GM12878 (cell line): ENCODE data around the gene MYH9. TPM values are rescaled to one million over a fixed set of nuclear protein-coding genes. Genes with fewer than 3 reads are reported as not detected.
A peak's percentile ranks its signal among the peaks of the same experiment; 100 is the strongest.

ENCODE experiments used
- BMI1 ChIP-seq: fragments of 450-650 bp; IDR thresholded peaks from 2 replicates; pipeline ENCODE4 v1.6.1; 2016; ENCODE audit warnings: mild to moderate bottlenecking, moderate library complexity, borderline replicate concordance
- BRCA1 ChIP-seq: IDR thresholded peaks from 2 replicates; pipeline ENCODE4 v1.6.1; 2011; ENCODE audit warnings: low read depth, low read length, improper control_type of control experiment
- CBFB ChIP-seq: IDR thresholded peaks from 2 replicates; pipeline ENCODE4 v1.6.1; 2016; ENCODE audit warnings: antibody characterized with exemption, low read depth
- FOXM1 ChIP-seq: IDR thresholded peaks from 2 replicates; pipeline ENCODE4 v1.6.1; 2012; ENCODE audit warnings: low read depth, mild to moderate bottlenecking, inconsistent platforms, low read length, moderate library complexity
- GATAD2B ChIP-seq: fragments of 450-650 bp; conservative IDR thresholded peaks from 2 replicates; pipeline ENCODE4 v1.6.1; 2017; ENCODE audit warnings: low read depth, mild to moderate bottlenecking, moderate library complexity
- HCFC1 ChIP-seq: fragments of 150-350 bp; IDR thresholded peaks from 2 replicates; pipeline ENCODE4 v1.6.1; 2014; ENCODE audit warnings: low read length
- IKZF1 ChIP-seq: fragments of 450-650 bp; conservative IDR thresholded peaks from 2 replicates; pipeline ENCODE4 v1.6.1; 2017; ENCODE audit warnings: antibody characterized with exemption, mild to moderate bottlenecking
- MYB ChIP-seq: fragments of 150-350 bp; IDR thresholded peaks from 2 replicates; pipeline ENCODE4 v1.6.1; 2014; ENCODE audit warnings: mild to moderate bottlenecking, low read depth, low read length, borderline replicate concordance
- MYC ChIP-seq: IDR thresholded peaks from 2 replicates; pipeline ENCODE4 v1.6.1; 2011; ENCODE audit warnings: mild to moderate bottlenecking, low read length, moderate library complexity, inconsistent platforms; ENCODE audit not compliant: insufficient read depth, insufficient replicate concordance, insufficient read length, severe bottlenecking
- NBN ChIP-seq: fragments of 450-650 bp; IDR thresholded peaks from 2 replicates; pipeline ENCODE4 v1.6.1; 2016
- NFIC ChIP-seq: IDR thresholded peaks from 2 replicates; pipeline ENCODE4 v1.6.1; 2012; ENCODE audit warnings: low read depth, mild to moderate bottlenecking, inconsistent platforms, low read length, moderate library complexity
- NFXL1 ChIP-seq: fragments of 450-650 bp; IDR thresholded peaks from 2 replicates; pipeline ENCODE4 v1.6.1; 2017; ENCODE audit warnings: antibody characterized with exemption, mild to moderate bottlenecking, borderline replicate concordance
- NFYA ChIP-seq: IDR thresholded peaks from 2 replicates; pipeline ENCODE4 v1.6.1; 2011; ENCODE audit warnings: low read depth, mild to moderate bottlenecking, low read length, improper control_type of control experiment, borderline replicate concordance
- NR2C2 ChIP-seq: IDR thresholded peaks from 2 replicates; pipeline ENCODE4 v1.6.1; 2011; ENCODE audit warnings: borderline replicate concordance, low read depth; ENCODE audit not compliant: control insufficient read depth, insufficient read length
- NR2F1 ChIP-seq: fragments of 450-650 bp; conservative IDR thresholded peaks from 2 replicates; pipeline ENCODE4 v1.6.1; 2017; ENCODE audit warnings: mild to moderate bottlenecking
- POU2F2 ChIP-seq: IDR thresholded peaks from 3 replicates; pipeline ENCODE4 v1.6.1; 2011; ENCODE audit warnings: low read depth, mild to moderate bottlenecking, low read length, borderline replicate concordance
- RFX5 ChIP-seq: IDR thresholded peaks from 2 replicates; pipeline ENCODE4 v1.6.1; 2011; ENCODE audit warnings: low read depth, low read length, improper control_type of control experiment
- SIN3A ChIP-seq: IDR thresholded peaks from 2 replicates; pipeline ENCODE4 v1.6.1; 2012; ENCODE audit warnings: low read depth, low read length, improper control_type of control experiment
- SUPT20H ChIP-seq: IDR thresholded peaks from 2 replicates; pipeline ENCODE4 v1.6.1; 2011; ENCODE audit warnings: low read depth, mild to moderate bottlenecking, low read length, moderate library complexity, borderline replicate concordance; ENCODE audit not compliant: control insufficient read depth
- TARDBP ChIP-seq: IDR thresholded peaks from 2 replicates; pipeline ENCODE4 v1.6.1; 2016; ENCODE audit warnings: borderline replicate concordance
- WRNIP1 ChIP-seq: IDR thresholded peaks from 2 replicates; pipeline ENCODE4 v1.6.1; 2011; ENCODE audit warnings: low read depth, low read length, improper control_type of control experiment, borderline replicate concordance
- ZSCAN29 ChIP-seq: fragments of 450-650 bp; IDR thresholded peaks from 2 replicates; pipeline ENCODE4 v1.6.1; 2017; ENCODE audit warnings: mild to moderate bottlenecking, moderate library complexity
- polyA plus RNA-seq, 11 experiments: library from polyadenylated mRNA; depleted of rRNA in 4 of 11; unstranded in 6 of 11; stranded (reverse) in 5 of 11; fragments of >200 nt; fragmentation: Nextera tagmentation in 4 of 11; fragmentation: Illumina TruSeq in 1 of 11; extraction: Ambion mirVana in 4 of 11; extraction: Trizol in 1 of 11; gene quantifications; 1 replicate in 1 of 11; 2 replicates in 10 of 11; pipeline versions ENCODE4 v1.2.1 to v1.2.3, GENCODE V29; 2011 to 2016; ENCODE audit warnings: inconsistent platforms in 2 of 11, missing spikeins in 2 of 11, low read depth in 1 of 11
- total RNA-seq, 4 experiments: library from RNA; depleted of rRNA in 3 of 4; stranded (reverse); fragments of >200 nt in 3 of 4; fragmentation: Illumina TruSeq in 1 of 4; extraction: Trizol in 1 of 4; gene quantifications; 2 replicates each; pipeline versions ENCODE4 v1.2.1 to v1.2.3, GENCODE V29; 2013 to 2021
- TF ChIP-seq, protein P1 (sequence below): fragments of 450-650 bp; IDR thresholded peaks from 2 replicates; pipeline ENCODE4 v1.6.1; 2016; ENCODE audit warnings: mild to moderate bottlenecking
- TF ChIP-seq, protein P2 (sequence below): fragments of 450-650 bp; IDR thresholded peaks from 2 replicates; pipeline ENCODE4 v1.6.1; 2018; ENCODE audit warnings: borderline replicate concordance, mild to moderate bottlenecking; ENCODE audit not compliant: partially characterized antibody
- TF ChIP-seq, protein P3 (sequence below): fragments of 450-650 bp; IDR thresholded peaks from 2 replicates; pipeline ENCODE4 v1.6.1; 2017; ENCODE audit warnings: low read depth, mild to moderate bottlenecking, moderate library complexity
- TF ChIP-seq, protein P4 (sequence below): fragments of 450-650 bp; IDR thresholded peaks from 2 replicates; pipeline ENCODE4 v1.6.1; 2017; ENCODE audit warnings: borderline replicate concordance

Gene MYH9
- total and polyA plus RNA-seq, 10 of the 15 experiments (the other 5 are each of a cell fraction or from before 2014, with no cell fraction given) = 5.1 to 525 (median 145) TPM

DNA sequence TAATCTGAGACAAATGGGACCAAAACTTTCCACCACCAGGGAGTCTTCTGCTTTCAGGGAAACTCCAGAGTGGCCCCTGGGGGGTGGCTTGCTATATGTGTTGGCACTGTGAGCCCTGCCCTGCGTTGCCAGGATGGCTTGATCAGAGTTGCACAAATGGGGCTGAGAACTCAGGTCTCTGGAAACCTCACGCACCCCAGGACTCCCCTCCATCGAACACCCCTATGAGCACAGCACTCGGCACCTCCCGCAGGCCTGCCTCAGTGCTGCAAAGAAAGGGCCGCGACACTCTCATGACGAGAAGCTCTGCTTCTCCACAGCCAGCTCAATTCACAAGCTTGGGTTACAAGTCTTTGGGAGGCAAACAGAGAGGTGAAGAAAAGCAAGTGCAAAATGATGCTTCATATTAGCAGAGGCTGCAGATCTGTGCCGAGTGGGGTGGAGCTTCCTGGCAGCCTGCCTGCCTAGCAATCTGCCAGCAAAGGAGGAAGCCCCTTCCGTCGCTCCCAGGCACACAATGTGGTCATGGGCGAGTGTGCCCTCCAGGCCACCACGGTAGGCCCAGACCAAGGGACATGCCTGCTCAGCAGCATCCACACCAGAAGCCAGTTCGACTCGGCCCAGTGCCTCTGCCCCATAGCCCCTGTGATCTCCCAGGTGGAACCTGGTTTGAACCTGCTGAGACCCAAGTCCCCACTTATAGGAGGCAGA is 55.7 kb downstream of the MYH9 start (continued):
- TF ChIP-seq, protein P1, sequence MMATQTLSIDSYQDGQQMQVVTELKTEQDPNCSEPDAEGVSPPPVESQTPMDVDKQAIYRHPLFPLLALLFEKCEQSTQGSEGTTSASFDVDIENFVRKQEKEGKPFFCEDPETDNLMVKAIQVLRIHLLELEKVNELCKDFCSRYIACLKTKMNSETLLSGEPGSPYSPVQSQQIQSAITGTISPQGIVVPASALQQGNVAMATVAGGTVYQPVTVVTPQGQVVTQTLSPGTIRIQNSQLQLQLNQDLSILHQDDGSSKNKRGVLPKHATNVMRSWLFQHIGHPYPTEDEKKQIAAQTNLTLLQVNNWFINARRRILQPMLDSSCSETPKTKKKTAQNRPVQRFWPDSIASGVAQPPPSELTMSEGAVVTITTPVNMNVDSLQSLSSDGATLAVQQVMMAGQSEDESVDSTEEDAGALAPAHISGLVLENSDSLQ = no peak
- TF ChIP-seq NFYA (no peak), NFIC (no peak), NR2F1 (no peak), FOXM1 (no peak), IKZF1 (no peak), NBN (no peak; the same call in 1 of the 2 replicates), HCFC1 (no peak), BRCA1 (no peak), ZSCAN29 (no peak), MYB (no peak), SUPT20H (no peak), BMI1 (0 out of 2 replicates have a peak, but pooled peaks have one; percentile 6), RFX5 (no peak), SIN3A (no peak), TARDBP (no peak), WRNIP1 (no peak), NFXL1 (no peak), NR2C2 (no peak), POU2F2 (no peak; the same call in 2 of the 3 replicates), MYC (no peak), GATAD2B (no peak), CBFB (no peak; the same call in 1 of the 2 replicates)
- TF ChIP-seq, protein P2, sequence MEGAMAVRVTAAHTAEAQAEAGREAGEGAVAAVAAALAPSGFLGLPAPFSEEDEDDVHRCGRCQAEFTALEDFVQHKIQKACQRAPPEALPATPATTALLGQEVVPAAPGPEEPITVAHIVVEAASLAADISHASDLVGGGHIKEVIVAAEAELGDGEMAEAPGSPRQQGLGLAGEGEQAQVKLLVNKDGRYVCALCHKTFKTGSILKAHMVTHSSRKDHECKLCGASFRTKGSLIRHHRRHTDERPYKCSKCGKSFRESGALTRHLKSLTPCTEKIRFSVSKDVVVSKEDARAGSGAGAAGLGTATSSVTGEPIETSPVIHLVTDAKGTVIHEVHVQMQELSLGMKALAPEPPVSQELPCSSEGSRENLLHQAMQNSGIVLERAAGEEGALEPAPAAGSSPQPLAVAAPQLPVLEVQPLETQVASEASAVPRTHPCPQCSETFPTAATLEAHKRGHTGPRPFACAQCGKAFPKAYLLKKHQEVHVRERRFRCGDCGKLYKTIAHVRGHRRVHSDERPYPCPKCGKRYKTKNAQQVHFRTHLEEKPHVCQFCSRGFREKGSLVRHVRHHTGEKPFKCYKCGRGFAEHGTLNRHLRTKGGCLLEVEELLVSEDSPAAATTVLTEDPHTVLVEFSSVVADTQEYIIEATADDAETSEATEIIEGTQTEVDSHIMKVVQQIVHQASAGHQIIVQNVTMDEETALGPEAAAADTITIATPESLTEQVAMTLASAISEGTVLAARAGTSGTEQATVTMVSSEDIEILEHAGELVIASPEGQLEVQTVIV = no peak
- TF ChIP-seq, protein P3, sequence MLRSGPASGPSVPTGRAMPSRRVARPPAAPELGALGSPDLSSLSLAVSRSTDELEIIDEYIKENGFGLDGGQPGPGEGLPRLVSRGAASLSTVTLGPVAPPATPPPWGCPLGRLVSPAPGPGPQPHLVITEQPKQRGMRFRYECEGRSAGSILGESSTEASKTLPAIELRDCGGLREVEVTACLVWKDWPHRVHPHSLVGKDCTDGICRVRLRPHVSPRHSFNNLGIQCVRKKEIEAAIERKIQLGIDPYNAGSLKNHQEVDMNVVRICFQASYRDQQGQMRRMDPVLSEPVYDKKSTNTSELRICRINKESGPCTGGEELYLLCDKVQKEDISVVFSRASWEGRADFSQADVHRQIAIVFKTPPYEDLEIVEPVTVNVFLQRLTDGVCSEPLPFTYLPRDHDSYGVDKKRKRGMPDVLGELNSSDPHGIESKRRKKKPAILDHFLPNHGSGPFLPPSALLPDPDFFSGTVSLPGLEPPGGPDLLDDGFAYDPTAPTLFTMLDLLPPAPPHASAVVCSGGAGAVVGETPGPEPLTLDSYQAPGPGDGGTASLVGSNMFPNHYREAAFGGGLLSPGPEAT = no peak
- TF ChIP-seq, protein P4, sequence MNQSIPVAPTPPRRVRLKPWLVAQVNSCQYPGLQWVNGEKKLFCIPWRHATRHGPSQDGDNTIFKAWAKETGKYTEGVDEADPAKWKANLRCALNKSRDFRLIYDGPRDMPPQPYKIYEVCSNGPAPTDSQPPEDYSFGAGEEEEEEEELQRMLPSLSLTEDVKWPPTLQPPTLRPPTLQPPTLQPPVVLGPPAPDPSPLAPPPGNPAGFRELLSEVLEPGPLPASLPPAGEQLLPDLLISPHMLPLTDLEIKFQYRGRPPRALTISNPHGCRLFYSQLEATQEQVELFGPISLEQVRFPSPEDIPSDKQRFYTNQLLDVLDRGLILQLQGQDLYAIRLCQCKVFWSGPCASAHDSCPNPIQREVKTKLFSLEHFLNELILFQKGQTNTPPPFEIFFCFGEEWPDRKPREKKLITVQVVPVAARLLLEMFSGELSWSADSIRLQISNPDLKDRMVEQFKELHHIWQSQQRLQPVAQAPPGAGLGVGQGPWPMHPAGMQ = no peak
